Nephron (organoid): Measurements from ENCODE around the gene OR5K2.
A peak's percentile ranks its signal among the peaks of the same experiment; 100 is the strongest.

ENCODE experiments used
- H3K27ac Mint-ChIP-seq, 3 experiments: 2 replicates each; pipeline ENCODE4 v1.8.0; 2020; ENCODE audit warnings: mixed read lengths in 3 of 3, mild to moderate bottlenecking in 2 of 3, moderate library complexity in 1 of 3
- H3K27me3 Mint-ChIP-seq: 2 replicates; pipeline ENCODE4 v1.8.0; 2021; ENCODE audit warnings: low read depth, mild to moderate bottlenecking, moderate library complexity, mixed read lengths
- H3K36me3 Mint-ChIP-seq: 2 replicates; pipeline ENCODE4 v1.8.0; 2020; ENCODE audit warnings: low read depth, mixed read lengths
- H3K4me1 Mint-ChIP-seq: 2 replicates; pipeline ENCODE4 v1.8.0; 2020; ENCODE audit warnings: mixed read lengths
- H3K4me3 Mint-ChIP-seq, 3 experiments: 2 replicates each; pipeline ENCODE4 v1.8.0; 2020; ENCODE audit warnings: mild to moderate bottlenecking in 3 of 3, mixed read lengths in 3 of 3, moderate library complexity in 2 of 3
- H3K9me3 Mint-ChIP-seq: 2 replicates; pipeline ENCODE4 v1.8.0; 2020; ENCODE audit warnings: mixed read lengths
- CTCF ChIP-seq, 3 experiments: fragments of 200-600 bp; sonication (generic); IDR thresholded peaks; one replicate each; pipeline ENCODE4 v1.5.0; 2021; ENCODE audit warnings: antibody characterized with exemption in 3 of 3; ENCODE audit not compliant: unreplicated experiment in 3 of 3

The OR5K2 gene

GRCh38 chr3:98532275-98532637, 34.8 kb downstream of the OR5K2 start:
- H3K4me1 Mint-ChIP-seq = no peaks in the 10 kb centered on the region
- H3K27me3 Mint-ChIP-seq = no peaks in the 10 kb centered on the region
- no peaks in the 10 kb centered on the region for H3K36me3 Mint-ChIP-seq
- no peak overlapping the region for H3K4me3 Mint-ChIP-seq
- H3K9me3 Mint-ChIP-seq = no peaks in the 10 kb centered on the region
- no peak overlapping the region for H3K27ac Mint-ChIP-seq
- no peak for TF ChIP-seq CTCF (IDR thresholded peaks at IDR 0.05; ENCODE audit: unreplicated experiment in 3 of 3)

GRCh38 chr3:98532709-98533571, 35.5 kb downstream of the OR5K2 start:
- Mint-ChIP-seq H3K4me1 (no peaks in the 10 kb centered on the region), H3K27ac (no peak overlapping the region), H3K9me3 (no peaks in the 10 kb centered on the region), H3K4me3 (no peak overlapping the region), H3K36me3 (no peaks in the 10 kb centered on the region), H3K27me3 (no peaks in the 10 kb centered on the region)
- no peak for TF ChIP-seq CTCF (IDR thresholded peaks at IDR 0.05; ENCODE audit: unreplicated experiment in 3 of 3)

GRCh38 chr3:98534168-98534567, 36.7 kb downstream of the OR5K2 start:
- no peaks in the 10 kb centered on the region for H3K27me3 Mint-ChIP-seq

GRCh38 chr3:98534734-98535133, 37.3 kb downstream of the OR5K2 start:
- Mint-ChIP-seq H3K27ac (no peak overlapping the region), H3K36me3 (no peaks in the 10 kb centered on the region), H3K4me1 (no peaks in the 10 kb centered on the region), H3K27me3 (no peaks in the 10 kb centered on the region), H3K4me3 (no peak overlapping the region), H3K9me3 (no peaks in the 10 kb centered on the region)
- TF ChIP-seq CTCF (IDR thresholded peaks at IDR 0.05; ENCODE audit: unreplicated experiment in 3 of 3) = no peak

More at GRCh38 chr3:98534168-98534567, 36.7 kb downstream of the OR5K2 start:
- Mint-ChIP-seq H3K27ac (no peak overlapping the region), H3K4me1 (no peaks in the 10 kb centered on the region), H3K4me3 (no peak overlapping the region), H3K9me3 (no peaks in the 10 kb centered on the region), H3K36me3 (no peaks in the 10 kb centered on the region)
- TF ChIP-seq CTCF (IDR thresholded peaks at IDR 0.05; ENCODE audit: unreplicated experiment in 3 of 3) = no peak

- Mint-ChIP-seq H3K27ac (peak overlapping the region in 1 of 3 experiments; percentile 43), H3K4me3 (no peak overlapping the region), H3K36me3 (no peaks in the 10 kb centered on the region), H3K9me3 (no peaks in the 10 kb centered on the region), H3K4me1 (no peaks in the 10 kb centered on the region), H3K27me3 (no peaks in the 10 kb centered on the region)
- no peak for TF ChIP-seq CTCF (IDR thresholded peaks at IDR 0.05; ENCODE audit: unreplicated experiment in 3 of 3)
These were observed 39.1 kb downstream of the OR5K2 start for GRCh38 chr3:98536456-98537017.

- no peaks in the 10 kb centered on the region for H3K9me3 Mint-ChIP-seq
- no peaks in the 10 kb centered on the region for H3K4me1 Mint-ChIP-seq
- TF ChIP-seq CTCF (IDR thresholded peaks at IDR 0.05; ENCODE audit: unreplicated experiment in 3 of 3) = no peak
- peaks cover 3% of the 10 kb centered on the region for H3K27me3 Mint-ChIP-seq
- no peak overlapping the region for H3K27ac Mint-ChIP-seq
- no peaks in the 10 kb centered on the region for H3K36me3 Mint-ChIP-seq
- no peak overlapping the region for H3K4me3 Mint-ChIP-seq
These were observed 42.9 kb downstream of the OR5K2 start for GRCh38 chr3:98540346-98540745.
